ENCODE results near the gene MGST3.

DNA sequence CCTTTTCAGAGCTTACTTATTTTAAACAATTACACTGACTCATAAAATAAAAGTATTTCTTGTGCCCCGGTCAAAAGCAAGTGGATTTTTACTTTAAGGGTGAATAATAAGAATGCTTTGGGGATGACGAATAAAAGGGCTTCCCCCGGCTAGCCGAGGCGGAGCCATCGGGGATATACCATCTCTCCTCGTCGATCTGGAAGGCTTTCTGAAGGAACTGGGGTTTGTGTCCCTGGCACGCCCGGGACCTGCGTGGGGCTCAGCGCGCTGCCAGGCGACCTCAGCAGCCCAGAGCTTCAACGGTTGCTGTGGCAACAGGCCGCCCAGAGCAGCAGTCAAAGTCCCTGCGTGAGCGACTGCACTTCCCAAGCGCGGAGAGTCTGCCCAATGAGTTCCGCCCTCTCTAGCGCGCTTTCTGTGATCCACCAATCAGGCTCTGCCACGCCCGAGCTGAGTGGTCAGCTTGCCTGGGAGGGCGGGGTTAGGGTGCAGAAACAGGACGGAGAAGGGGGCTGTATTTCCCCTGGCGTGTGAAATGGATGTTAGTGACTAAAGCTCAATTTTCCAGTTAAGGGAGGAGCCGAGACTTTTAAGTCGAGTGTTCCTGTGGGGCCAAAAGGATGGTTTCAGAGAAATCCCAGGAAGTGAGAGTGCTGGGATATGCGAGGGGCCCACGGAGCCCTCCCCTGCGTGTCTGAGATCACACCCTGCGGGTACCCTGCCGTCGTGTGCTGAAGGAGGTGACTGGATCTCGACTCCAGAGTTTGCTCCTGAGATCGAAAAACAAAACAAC is 33.0 kb upstream of the MGST3 start:
- no peak; the same call in 1 of the 2 replicates for TF ChIP-seq POLR2A (IDR thresholded peaks at IDR 0.05; ENCODE audit: low read length)
- no peak for TF ChIP-seq CTCF (IDR thresholded peaks at IDR 0.05)
- no peak for TF ChIP-seq HOXB5 (CRISPR knock-in tag; IDR thresholded peaks at IDR 0.05)
- no peak for TF ChIP-seq USF2 (IDR thresholded peaks at IDR 0.05)
- no peak for TF ChIP-seq HDAC2 (IDR thresholded peaks at IDR 0.05)

Measured in A549 (cell line).